WERI-Rb-1 (cell line): ENCODE results near the gene WRAP73.

Experiments used
- DNase-seq: peaks from one replicate; pipeline ENCODE4 v3.0.0-alpha.2; 2020
- H3K27ac ChIP-seq: fragments of 250-450 bp; sonication (Bioruptor Pico); 2 replicates; pipeline ENCODE4 v1.5.1; 2020; ENCODE audit warnings: mild to moderate bottlenecking, moderate library complexity
- H3K27me3 ChIP-seq: fragments of 250-450 bp; sonication (Bioruptor Pico); 2 replicates; pipeline ENCODE4 v1.5.1; 2021; ENCODE audit warnings: mild to moderate bottlenecking, low read depth, moderate library complexity; ENCODE audit not compliant: insufficient read depth, severe bottlenecking
- H3K36me3 ChIP-seq: fragments of 250-450 bp; sonication (Bioruptor Pico); 2 replicates; pipeline ENCODE4 v1.5.1; 2020; ENCODE audit warnings: mild to moderate bottlenecking, moderate library complexity
- H3K4me3 ChIP-seq: 2 replicates; pipeline ENCODE4 v1.5.1; 2011; ENCODE audit warnings: low read depth, mild to moderate bottlenecking, control low read depth, low read length
- H3K9me3 ChIP-seq: fragments of 250-450 bp; sonication (Bioruptor Pico); 2 replicates; pipeline ENCODE4 v1.5.1; 2021; ENCODE audit warnings: mild to moderate bottlenecking, moderate library complexity; ENCODE audit not compliant: severe bottlenecking
- CTCF ChIP-seq: IDR thresholded peaks from 2 replicates; pipeline ENCODE4 v1.5.1; 2011; ENCODE audit warnings: low read depth, mild to moderate bottlenecking, control low read depth, inconsistent platforms, low read length

Gene WRAP73

GRCh38 chr1:3644273-3644672 lies 5.6 kb downstream of the WRAP73 start:
- peaks cover 40% of the 10 kb centered on the region for H3K36me3 ChIP-seq
- TF ChIP-seq CTCF, result no peak

GRCh38 chr1:3642919-3643675 lies 6.8 kb downstream of the WRAP73 start:
- DNase-seq, result no peak
- no peaks in the 10 kb centered on the region for H3K27me3 ChIP-seq
- no peak overlapping the region for H3K27ac ChIP-seq
- no peaks in the 10 kb centered on the region for H3K9me3 ChIP-seq
- no peak for TF ChIP-seq CTCF
- peaks cover 45% of the 10 kb centered on the region for H3K36me3 ChIP-seq
- H3K4me3 ChIP-seq, result no peak overlapping the region

More at GRCh38 chr1:3644273-3644672, 5.6 kb downstream of the WRAP73 start:
- Histone ChIP-seq H3K9me3 (no peaks in the 10 kb centered on the region), H3K27me3 (no peaks in the 10 kb centered on the region), H3K4me3 (no peak overlapping the region), H3K27ac (no peak overlapping the region)
- no peak for DNase-seq

GRCh38 chr1:3641816-3642215 lies 8.1 kb downstream of the WRAP73 start:
- Histone ChIP-seq H3K4me3 (no peak overlapping the region), H3K27ac (no peak overlapping the region), H3K9me3 (no peaks in the 10 kb centered on the region), H3K36me3 (peaks cover 47% of the 10 kb centered on the region), H3K27me3 (no peaks in the 10 kb centered on the region)
- DNase-seq, result no peak
- TF ChIP-seq CTCF, result no peak

DNA sequence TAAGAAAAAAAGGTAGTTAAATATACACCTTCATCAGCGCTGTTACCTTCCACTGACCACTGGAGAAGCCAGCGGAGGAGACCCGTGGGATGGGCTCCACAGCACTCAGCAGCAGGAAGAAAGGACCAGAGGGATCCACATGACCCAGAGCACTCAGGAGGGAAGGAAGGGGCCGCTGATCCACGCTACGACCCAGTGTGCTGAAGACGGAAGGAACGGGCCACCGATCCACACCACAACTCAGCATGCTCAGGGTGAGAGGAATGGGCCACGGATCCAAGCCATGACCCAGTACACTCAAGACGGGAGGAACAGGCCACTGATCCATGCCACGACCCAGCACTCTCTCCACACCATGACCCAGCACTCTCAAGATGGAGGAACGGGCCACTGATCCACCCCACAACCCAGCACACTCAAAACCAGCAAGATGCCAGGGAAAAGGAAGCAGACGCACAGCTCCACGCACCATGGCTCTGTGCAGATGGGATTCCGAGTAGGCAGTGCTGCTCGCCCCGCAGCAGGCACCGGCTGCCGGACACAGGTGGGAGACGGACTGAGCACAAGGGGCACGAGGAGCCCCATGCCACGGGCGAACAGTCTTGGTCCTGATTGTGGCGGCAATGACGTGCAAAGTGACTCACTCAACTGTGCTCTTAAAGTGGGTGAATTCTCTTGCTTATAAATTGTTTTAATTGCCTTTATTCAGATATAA lies 8.7 kb downstream of the WRAP73 start:
- TF ChIP-seq CTCF, result no peak

GRCh38 chr1:3640121-3640837 lies 9.6 kb downstream of the WRAP73 start:
- no peak for TF ChIP-seq CTCF
- Histone ChIP-seq H3K9me3 (no peaks in the 10 kb centered on the region), H3K27ac (no peak overlapping the region), H3K36me3 (peaks cover 45% of the 10 kb centered on the region), H3K27me3 (no peaks in the 10 kb centered on the region), H3K4me3 (no peak overlapping the region)
- no peak for DNase-seq

More for the DNA sequence above, 8.7 kb downstream of the WRAP73 start:
- H3K27me3 ChIP-seq, result no peaks in the 10 kb centered on the region
- H3K4me3 ChIP-seq, result no peak overlapping the region
- peaks cover 46% of the 10 kb centered on the region for H3K36me3 ChIP-seq
- no peak for DNase-seq
- H3K27ac ChIP-seq, result no peak overlapping the region
- H3K9me3 ChIP-seq, result no peaks in the 10 kb centered on the region
